ENCODE data around the gene DNMT3L.

- TF ChIP-seq MYC (IDR thresholded peaks at IDR 0.05; ENCODE audit: low read depth, low read length) (no peak), CTCF (IDR thresholded peaks at IDR 0.05; ENCODE audit: low read depth, low read length) (no peak), POLR2A (IDR thresholded peaks at IDR 0.05; ENCODE audit: extremely low read depth, insufficient read length) (no peak)
These were observed 41.8 kb upstream of the DNMT3L start for GRCh38 chr21:44303490-44303981.
